Glutamatergic neuron (in vitro differentiated cells): ENCODE data around the gene TSPO. TPM values are rescaled to one million over a fixed set of nuclear protein-coding genes. Genes with fewer than 3 reads are reported as not detected.
A peak's percentile ranks its signal among the peaks of the same experiment; 100 is the strongest.
"Not testable (repeated sequence)": the region's sequence is repeated elsewhere in the genome, so short reads cannot be mapped to it uniquely, and the experiment has no call there.

ENCODE experiments used
- DNase-seq: peaks from one replicate; pipeline ENCODE4 v3.0.0; 2022
- H3K27ac Mint-ChIP-seq: one replicate; pipeline ENCODE4 v1.8.0; 2020; ENCODE audit warnings: mild to moderate bottlenecking, mixed read lengths, inconsistent platforms; ENCODE audit not compliant: unreplicated experiment
- H3K27me3 Mint-ChIP-seq: one replicate; pipeline ENCODE4 v1.8.0; 2020; ENCODE audit warnings: mild to moderate bottlenecking, moderate library complexity, mixed read lengths, inconsistent platforms; ENCODE audit not compliant: unreplicated experiment
- H3K36me3 Mint-ChIP-seq: one replicate; pipeline ENCODE4 v1.8.0; 2020; ENCODE audit warnings: mild to moderate bottlenecking, mixed read lengths, inconsistent platforms; ENCODE audit not compliant: unreplicated experiment
- H3K4me1 Mint-ChIP-seq: one replicate; pipeline ENCODE4 v1.8.0; 2020; ENCODE audit warnings: mild to moderate bottlenecking, low read depth, mixed read lengths, inconsistent platforms; ENCODE audit not compliant: unreplicated experiment
- H3K4me3 Mint-ChIP-seq: one replicate; pipeline ENCODE4 v1.8.0; 2020; ENCODE audit warnings: mild to moderate bottlenecking, mixed read lengths, inconsistent platforms; ENCODE audit not compliant: unreplicated experiment
- H3K9me3 Mint-ChIP-seq: one replicate; pipeline ENCODE4 v1.8.0; 2020; ENCODE audit warnings: mild to moderate bottlenecking, moderate library complexity, mixed read lengths, inconsistent platforms; ENCODE audit not compliant: unreplicated experiment
- CTCF ChIP-seq: fragments of 200-600 bp; sonication (generic); IDR thresholded peaks from one replicate; pipeline ENCODE4 v1.5.0; 2021; ENCODE audit not compliant: partially characterized antibody, unreplicated experiment
- long read RNA-seq: library from polyadenylated mRNA; unstranded; transcript quantifications from one replicate; pipeline ENCODE4 v2.0.0, GENCODE V29; 2020; ENCODE audit not compliant: unreplicated experiment
- total RNA-seq: library from RNA; stranded (reverse); fragmentation: NEBNext Ultra II Directional; extraction: Animal tissue kit (Norgen Biotek cat#: 25700); gene quantifications from one replicate; pipeline ENCODE4 v1.2.1, GENCODE V29; 2021; ENCODE audit not compliant: unreplicated experiment

Gene TSPO
- 4.0 TPM for total RNA-seq
- long read RNA-seq, partial matches to known transcripts, result 0 of 3 reads
- long read RNA-seq, other reads (novel, unspliced or antisense), result 0 of 3 reads

- peaks cover 3% of the 10 kb centered on the region for H3K27me3 Mint-ChIP-seq
- H3K9me3 Mint-ChIP-seq, result peaks cover 2% of the 10 kb centered on the region
- H3K27ac Mint-ChIP-seq, result no peak within 1 kb of the TSS
- no peak for TF ChIP-seq CTCF
- peak; percentile 45 for DNase-seq
- H3K4me1 Mint-ChIP-seq, result peaks cover 1% of the 10 kb centered on the region
- H3K4me3 Mint-ChIP-seq, result peak within 1 kb of the TSS; percentile 70
- no peaks in the 10 kb centered on the region for H3K36me3 Mint-ChIP-seq
Observed at GRCh38 chr22:43151251-43152002, at the start of gene TSPO. TSPO (plus strand) TSS chr22:43151559; CDS start chr22:43159239, 7,680 bp downstream.

- H3K4me3 Mint-ChIP-seq, H3K27me3 Mint-ChIP-seq, H3K4me1 Mint-ChIP-seq, H3K36me3 Mint-ChIP-seq, H3K9me3 Mint-ChIP-seq, H3K27ac Mint-ChIP-seq, DNase-seq: not testable (repeated sequence)
Observed at GRCh38 chr22:43104056-43104625, 47.2 kb upstream of the TSPO start.

- H3K9me3 Mint-ChIP-seq, H3K27ac Mint-ChIP-seq, DNase-seq, H3K27me3 Mint-ChIP-seq, H3K4me3 Mint-ChIP-seq, H3K36me3 Mint-ChIP-seq, H3K4me1 Mint-ChIP-seq: not testable (repeated sequence)
Observed at GRCh38 chr22:43104950-43105349, 46.4 kb upstream of the TSPO start.

GRCh38 chr22:43106302-43106701, 45.1 kb upstream of the TSPO start:
- Mint-ChIP-seq H3K27ac (no peak overlapping the region), H3K36me3 (no peaks in the 10 kb centered on the region), H3K4me1 (peaks cover 3% of the 10 kb centered on the region), H3K4me3 (peak overlapping the region; percentile 6), H3K27me3 (no peaks in the 10 kb centered on the region), H3K9me3 (peaks cover 2% of the 10 kb centered on the region)
- no peak for TF ChIP-seq CTCF
- DNase-seq, result no peak

GRCh38 chr22:43109511-43109910, 41.8 kb upstream of the TSPO start:
- Mint-ChIP-seq H3K9me3 (peaks cover 13% of the 10 kb centered on the region), H3K36me3 (no peaks in the 10 kb centered on the region), H3K4me1 (peaks cover 16% of the 10 kb centered on the region), H3K27ac (no peak overlapping the region), H3K27me3 (peaks cover 13% of the 10 kb centered on the region), H3K4me3 (no peak overlapping the region)
- no peak for DNase-seq
- TF ChIP-seq CTCF, result no peak

GRCh38 chr22:43109921-43110443, 41.4 kb upstream of the TSPO start:
- peaks cover 15% of the 10 kb centered on the region for H3K27me3 Mint-ChIP-seq
- H3K27ac Mint-ChIP-seq, result no peak overlapping the region
- no peak for DNase-seq
- H3K4me3 Mint-ChIP-seq, result peak overlapping the region; percentile 87
- no peak for TF ChIP-seq CTCF
- no peaks in the 10 kb centered on the region for H3K36me3 Mint-ChIP-seq
- H3K4me1 Mint-ChIP-seq, result peaks cover 16% of the 10 kb centered on the region
- H3K9me3 Mint-ChIP-seq, result peaks cover 13% of the 10 kb centered on the region
